HG02943 (cell line): Measurements from ENCODE around the gene GBA2.

Experiments used
- ATAC-seq: cut with Tn5 transposase; IDR thresholded peaks from one replicate; pipeline ENCODE4 v1.9.1; 2021; ENCODE audit warnings: mild to moderate bottlenecking, low read depth, moderate library complexity; ENCODE audit not compliant: unreplicated experiment

GBA2 gene

DNA sequence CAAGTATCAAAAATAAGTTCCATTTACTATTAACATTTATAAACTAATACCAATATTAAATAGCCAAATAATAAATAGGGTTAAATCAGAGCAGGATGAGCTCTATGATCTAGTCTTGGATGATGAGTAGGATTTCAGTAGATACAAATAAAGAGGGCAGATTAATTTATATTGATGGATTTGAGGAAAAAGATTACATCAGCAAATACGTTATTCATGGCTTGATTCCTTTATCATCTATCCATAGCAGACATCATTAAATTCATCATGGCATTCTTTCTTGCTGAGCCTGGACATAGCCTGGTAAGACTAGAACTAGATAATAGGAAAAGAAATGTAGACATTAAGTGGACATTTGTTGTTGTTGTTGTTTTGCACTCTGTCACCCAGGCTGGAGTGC, 18.4 kb upstream of the GBA2 start:
- no peak for ATAC-seq

DNA sequence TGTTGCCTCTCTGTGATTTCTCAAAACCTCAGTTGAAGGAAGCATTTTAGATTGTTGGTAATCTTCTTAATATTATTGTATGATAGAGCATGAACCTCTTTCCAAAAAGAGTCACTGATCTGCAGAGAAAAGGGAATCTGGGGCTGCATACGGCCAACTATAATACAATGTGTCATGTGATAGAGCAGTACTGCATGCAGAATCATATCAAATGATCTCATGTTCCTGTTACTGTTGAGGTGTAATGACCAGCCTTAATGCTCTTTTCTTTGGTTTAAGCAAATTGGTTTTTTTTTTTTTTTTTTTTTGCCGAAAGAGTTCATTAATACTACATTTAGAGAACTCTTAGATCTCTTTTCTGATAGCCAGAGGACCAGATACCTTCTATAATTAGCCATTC, 18.0 kb upstream of the GBA2 start:
- ATAC-seq, result no peak

DNA sequence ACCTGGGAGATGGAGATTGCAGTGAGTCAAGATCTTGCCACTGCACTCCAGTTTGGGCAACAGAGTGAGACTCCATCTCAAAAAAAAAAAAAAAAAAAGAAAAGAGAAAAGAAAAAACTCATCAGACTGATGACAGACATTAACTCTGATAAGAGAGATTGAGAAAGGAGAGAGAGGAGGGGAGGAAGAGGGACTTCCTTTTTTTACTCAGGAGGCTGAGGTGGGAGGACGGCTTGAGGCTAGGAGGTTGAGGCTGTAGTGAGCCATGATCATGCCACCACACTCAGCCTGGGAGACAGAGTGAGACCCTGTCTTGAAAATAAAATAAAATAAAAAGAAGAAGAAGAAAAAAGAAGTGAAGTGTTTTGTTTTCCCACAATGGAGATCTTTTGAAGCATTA, 14.8 kb upstream of the GBA2 start:
- no peak for ATAC-seq

DNA sequence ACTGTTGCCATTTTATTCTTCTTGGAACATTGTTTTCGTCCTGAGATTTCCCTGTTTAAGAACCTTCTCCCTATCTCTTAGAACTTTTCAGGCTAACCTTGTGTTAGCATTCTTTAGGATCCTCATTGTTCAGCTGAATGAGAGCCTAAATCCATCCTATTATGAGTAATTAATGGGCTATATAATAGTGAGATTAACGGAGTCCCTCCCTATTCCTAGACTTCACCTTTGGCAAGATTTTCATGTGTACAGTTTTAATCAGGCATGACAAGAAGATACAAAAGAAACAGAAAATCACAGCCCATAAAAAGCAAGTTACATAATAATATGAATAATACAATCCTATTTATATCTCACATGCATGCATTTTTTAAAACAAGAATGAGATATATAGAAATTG, 14.2 kb upstream of the GBA2 start:
- ATAC-seq, result no peak

DNA sequence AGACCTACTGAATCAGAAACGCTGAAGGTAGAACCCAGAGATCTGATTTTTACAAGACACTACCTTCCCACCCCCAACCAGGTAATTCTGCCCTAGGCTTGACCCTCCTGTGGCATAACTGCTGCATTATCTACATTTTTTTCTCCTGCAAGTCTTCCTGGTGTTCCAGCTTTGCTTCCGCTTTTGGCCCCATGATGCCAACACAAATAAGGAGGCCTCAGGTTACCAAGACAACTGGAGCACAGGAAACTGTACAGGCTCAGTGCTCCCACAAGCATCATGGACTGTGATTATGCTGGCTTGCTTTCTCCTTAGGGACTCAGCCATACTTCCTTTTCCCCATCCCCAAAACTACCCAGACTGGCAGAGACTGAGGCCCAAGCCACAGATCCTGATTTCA, 11.6 kb upstream of the GBA2 start:
- ATAC-seq, result no peak

DNA sequence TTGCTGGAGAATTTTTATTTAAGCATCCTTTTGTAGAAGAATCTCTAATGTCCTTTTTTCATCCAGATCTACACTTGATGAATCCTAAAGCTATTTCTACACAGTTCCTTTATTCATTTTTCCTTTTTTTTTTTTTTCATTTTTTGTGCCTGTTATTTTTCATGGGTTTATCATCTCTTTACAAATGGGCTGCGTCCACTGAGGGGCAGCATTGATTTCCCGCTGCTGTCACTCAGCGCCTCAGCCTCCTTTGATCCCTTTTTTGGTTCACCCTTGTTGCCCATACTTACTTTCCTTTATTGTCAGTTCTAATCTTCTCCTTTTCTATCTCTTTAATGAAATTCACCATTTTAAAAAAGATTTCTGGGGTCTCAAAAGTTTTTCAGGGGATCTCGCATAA, 10.8 kb upstream of the GBA2 start:
- no peak for ATAC-seq

DNA sequence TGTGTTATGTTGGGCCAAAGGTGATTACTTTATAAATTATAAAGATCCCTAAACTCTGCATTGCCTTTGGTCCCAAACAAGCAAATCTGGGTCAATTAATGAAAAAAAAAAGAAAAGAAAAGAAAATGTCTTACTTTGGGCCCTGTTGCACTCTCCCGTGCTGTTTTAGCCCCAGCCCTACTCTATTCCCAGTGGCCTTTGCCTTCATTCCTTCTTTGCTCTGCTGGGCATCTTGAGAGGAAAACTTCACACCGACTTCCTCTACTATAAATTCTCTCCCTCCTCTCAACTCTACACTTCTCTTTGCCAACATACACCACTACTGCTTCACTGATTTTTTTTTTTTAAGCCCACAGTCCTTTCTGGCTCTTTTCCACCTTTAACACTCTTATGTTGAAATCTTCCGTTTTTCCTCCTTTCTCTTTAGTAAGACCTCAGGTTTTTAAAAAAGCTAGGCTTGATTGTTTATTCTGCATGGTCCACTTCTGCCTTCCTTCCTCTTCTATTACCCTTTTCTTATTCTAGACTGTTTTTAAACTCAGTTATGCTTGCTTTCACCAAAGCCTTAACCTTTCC, 9.5 kb upstream of the GBA2 start:
- no peak for ATAC-seq

DNA sequence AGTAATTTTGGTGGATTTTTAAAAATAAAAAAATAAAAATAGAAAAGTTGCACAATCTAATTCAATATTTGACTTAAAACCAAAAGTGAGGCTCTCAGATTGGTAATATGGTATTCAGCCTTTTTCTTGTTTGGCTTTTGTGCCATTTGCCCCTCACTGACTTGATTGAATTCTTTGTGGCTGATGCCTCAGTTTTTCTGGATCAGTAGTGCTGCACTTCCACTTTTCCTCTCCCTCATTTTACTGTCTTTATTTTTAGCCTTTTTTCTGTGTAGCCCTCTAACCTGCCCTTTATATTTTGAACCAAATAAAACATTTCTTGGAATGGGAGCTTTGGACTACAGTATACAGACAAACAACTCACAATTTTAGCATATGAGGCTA, 8.9 kb upstream of the GBA2 start:
- no peak for ATAC-seq

DNA sequence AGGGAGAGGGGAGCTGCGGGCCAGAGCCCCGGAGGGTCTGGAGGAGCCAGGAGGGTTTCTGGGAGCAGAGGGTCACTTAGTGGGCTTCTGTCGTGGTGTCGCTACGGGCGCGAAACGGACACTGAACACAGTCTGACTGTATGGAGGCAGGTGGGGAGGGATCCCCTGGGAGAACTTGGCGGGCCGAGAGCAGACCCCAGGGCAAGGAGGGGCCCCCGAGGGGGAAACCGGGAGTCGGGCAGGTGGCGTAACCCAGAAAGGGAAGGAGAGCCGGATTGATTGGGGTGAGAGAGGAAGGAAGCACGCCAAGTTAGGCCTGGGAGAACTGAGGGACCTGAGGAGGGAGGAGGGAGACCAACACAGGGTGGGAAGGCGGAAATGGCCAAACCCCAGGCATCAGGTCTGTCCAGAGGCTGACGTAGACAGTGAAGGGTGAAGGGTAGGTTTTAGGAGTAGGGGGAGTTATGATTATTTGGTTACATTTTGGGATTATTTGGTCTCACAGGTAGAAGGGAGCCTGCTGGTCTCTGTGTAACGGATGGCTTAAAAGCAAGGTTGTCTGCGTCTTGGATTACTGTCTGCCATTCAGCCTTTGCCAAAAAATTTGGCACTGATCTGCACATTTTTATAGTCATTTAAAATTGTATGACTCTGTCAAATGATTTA, 8.3 kb upstream of the GBA2 start:
- peak; percentile 48 for ATAC-seq

DNA sequence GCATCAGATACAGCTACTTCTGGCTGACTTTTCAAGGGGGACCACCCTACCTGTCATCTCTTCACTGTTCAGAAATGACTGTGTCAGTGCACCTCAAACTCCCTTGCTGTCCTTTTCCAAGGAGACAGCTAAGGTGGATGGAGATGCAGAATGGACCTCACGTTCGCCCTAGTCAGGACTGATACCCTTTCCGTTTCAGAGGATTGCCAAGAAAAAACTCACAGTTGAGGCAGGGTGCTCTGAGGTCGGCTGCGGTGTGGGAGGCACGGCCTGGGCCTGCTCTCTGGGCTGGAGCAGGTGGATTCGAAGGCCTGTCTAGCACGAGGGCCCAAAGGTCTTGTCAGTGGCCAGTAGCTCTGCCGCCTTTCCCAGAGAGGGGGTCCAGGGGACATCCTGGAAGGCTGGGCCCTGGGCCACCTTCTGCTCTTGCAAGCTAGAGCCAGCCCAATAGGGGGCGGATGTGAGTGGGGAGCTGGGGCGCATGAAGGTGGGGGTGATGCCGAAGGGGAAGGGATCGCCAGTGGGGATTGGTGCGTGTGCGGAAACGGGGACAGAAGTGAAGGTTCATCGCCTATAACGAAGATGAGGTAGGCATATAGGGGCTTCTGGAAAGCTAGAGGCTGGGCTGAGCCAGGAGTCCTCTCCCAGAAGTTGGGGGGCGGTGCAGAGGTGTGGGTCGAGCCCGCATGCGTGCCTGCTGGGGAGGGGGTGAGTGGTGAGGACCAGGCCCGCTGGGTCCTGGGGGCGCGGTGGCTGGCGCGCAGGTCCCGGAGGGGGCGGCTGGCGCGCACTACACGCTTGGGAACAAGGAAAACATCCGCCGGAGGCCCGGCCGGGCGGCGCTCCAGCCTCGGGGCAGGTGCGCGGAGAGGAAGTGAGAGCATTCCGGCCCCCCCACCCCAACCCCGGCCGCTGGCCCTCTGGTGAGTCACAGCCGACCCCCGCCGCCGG, 7.5 kb upstream of the GBA2 start:
- peak; percentile 52 for ATAC-seq

DNA sequence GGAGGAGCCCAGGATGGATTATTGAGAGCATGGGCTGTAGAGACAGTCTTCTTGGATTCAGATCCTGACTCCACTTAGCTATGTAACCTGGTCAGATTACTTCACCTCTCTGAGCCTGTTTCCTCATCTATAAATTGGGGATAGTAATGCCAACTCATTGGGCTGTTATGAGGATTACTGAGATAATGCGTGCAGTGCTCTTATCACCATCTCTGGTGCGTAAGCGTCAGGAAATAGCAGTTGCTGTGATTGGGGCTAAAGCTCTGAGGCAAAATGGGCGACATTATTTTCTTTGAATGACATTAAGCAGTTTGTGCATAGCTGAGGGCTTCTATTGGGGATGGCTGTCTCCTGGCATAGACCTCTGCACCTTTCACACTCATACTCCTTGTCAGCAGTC, 6.0 kb upstream of the GBA2 start:
- no peak for ATAC-seq

DNA sequence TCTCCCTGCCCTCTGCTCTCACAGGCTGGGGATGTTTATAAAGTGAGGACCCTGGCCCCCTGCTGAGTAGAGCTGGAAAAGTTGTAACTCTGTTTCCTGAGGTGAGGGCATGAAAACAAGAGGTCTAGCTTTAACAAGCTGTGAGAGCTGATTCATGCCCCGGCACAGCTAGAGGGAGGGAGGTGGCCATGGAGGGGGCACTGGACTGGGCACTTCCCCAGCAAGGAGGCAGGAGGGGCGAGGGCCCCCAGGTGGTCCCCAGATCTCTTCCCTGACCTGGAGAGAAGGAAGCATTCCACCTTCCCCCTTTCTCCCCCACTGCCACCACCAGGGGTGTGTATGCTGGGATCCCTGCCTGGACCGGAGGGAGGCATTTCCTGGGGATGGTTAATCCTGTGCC, 5.2 kb upstream of the GBA2 start, which contains the start of gene MSMP:
Gene MSMP (minus strand): TSS at position 13 of the 400 bp plus-strand sequence. CDS start 147 bp downstream, outside the sequence.
- no peak for ATAC-seq

DNA sequence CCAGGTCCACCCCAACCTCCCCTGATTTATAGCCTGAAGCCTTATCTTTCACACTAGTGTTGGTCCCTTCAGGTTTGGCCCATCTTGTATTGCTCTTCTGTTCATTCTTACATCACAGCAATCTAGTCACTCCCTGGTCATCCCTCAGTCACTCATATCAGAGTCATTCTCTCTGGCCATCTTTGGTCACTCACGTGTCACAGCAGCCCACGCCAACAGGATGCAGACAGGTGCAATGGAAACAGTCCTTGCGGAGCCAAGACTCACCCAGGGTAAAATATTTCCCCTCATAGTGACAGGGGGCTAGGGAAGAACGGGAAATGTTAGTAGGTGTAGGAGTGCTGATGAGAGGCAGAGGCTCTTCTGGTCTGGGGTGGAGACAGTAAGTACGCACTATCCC, 4.4 kb upstream of the GBA2 start:
- ATAC-seq, result no peak

DNA sequence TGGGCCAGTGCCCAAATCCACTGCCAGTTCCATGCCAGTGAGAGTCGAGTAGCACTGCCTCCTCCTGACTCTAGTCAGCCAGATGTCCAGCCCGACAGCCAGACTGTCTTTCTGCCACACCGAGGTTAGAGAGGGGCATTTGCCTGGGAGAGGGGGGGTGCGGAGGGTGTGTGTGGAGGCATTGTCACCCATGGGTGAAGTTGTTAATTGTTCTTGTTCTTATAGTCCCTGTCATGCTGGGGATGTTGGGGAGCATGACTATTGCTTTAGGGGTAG, 1.2 kb upstream of the GBA2 start:
- ATAC-seq, result no peak

DNA sequence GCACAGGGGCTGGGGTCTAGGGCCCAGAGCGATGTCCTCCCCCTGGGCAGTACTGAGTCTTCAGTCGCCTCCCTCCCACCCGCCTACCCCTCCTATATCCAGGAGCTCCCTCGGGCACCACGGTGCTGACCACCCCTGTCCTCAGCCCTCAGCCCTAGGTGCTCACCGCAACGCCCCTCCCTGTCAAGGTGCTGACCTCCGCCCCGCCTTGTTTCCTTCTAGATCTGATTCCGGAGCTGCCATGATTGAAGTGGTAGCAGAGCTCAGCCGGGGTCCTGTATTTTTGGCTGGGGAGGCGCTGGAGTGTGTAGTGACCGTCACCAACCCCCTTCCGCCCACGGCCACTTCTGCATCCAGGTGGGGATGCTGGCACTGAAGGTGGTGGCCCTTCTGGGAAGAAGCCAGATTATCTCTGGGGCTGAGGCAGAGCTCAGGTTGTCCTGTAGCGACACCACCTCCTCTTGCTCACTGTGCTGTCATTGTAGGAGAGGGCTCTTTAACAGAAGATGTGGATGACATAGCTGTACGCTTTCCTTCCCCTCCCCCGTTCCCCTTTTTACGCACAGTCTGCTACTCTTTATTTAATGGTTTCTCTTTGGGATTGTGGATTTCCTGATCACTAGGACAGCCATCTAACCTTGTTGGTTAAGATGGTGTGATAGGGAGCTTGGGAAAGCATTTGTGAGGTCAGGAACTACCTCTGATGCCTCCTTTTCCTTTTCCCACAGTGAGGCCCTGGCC, 657 bp upstream of the GBA2 start:
- peak; percentile 36 for ATAC-seq

DNA sequence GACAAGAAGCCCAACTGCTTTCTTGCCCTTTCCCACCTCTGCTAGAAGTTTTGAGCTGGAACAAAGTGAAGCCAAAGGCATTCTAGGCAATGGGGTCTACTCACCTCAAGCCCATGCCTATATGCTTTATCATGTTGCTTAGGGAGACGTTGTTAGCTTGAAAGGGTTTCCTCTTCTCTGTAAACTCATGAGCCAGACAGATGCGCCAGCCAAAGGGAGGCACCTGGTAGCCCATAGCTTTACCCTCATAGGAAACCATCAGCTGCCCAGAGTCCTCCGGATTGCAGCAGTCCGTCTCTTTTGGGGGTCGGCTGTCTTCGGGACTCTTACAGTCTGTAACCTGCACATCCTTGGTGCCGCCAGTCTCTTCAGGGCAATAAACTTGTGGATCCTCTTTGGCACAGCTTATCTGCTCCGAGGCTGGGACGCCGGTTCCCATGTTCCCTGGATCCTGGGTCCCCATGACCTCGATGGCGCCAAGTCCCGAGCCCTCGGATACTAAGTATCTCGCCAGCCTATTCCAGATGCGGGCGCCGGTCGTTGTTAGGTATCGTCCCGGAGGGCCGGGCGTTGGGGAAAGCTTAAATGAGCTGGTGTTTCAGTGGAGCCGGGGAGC, 678 bp downstream of the GBA2 start:
- ATAC-seq, result no peak

DNA sequence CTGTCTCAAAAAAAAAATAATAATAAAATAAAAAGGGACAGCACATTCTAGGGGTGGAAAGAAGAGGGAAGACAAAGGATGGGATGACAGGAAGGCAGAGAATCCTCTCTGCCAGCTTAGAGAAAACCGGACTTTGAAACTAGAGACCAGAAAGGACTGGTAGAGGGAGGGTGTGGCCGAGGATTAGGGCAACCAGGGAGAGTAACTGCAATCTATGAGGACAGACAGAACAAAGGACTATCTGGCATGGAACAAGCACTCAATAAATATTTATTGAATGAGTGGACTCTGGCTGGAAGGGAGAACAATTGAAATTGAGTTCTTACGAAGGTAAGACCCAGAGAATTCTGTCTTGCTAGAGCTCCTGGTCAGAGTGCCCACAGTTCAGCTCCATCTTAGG, 2.4 kb downstream of the GBA2 start:
- no peak for ATAC-seq

DNA sequence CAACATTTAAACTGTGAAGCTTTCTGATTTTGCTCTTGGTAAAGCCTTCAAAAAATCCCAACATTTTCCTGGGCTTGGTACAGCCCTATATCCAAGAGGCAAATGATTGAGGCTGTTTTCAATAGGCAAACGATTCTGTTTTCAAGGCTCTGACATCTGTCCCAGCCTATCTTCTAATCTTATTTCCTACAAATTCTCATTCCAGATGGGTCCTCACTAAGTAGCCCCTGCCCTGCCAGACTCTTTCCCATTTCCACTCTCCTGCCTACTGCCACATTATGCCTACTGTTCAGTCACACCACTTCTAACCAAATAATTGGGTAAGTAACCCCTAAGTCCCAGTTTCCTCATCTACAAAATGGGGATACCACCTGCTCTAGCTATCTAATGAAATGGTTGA, 3.5 kb downstream of the GBA2 start:
- no peak for ATAC-seq

DNA sequence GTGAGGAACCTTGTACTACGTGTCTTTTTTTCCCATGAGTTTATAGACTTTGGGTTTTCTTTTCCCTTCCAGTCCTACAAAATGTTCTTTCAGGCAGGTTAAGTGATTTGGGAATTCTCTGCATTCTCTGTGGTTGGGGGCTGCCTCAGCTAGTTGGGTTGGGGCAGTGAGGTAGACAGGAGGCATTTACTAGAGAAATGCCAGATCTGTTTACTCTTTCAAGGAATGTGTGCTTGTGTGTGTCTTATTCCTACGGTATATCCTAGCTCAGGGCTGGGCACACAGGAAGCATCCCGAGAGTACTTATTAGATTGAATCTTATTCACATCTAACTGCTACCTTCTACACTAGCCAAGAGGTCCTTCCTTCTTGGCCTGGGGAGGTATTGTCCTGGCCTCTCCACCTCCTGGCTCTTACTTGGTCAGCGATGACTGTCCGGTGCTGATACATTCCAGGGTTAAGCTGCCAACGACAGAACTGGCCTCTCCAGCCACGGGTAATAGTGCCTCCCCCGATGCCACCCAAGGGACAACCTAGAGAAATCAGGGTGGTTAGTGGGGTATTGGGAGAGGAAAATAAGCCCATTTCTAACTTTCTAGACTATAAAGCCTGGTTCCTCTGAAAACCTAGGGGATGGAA, 5.0 kb downstream of the GBA2 start:
- no peak for ATAC-seq

DNA sequence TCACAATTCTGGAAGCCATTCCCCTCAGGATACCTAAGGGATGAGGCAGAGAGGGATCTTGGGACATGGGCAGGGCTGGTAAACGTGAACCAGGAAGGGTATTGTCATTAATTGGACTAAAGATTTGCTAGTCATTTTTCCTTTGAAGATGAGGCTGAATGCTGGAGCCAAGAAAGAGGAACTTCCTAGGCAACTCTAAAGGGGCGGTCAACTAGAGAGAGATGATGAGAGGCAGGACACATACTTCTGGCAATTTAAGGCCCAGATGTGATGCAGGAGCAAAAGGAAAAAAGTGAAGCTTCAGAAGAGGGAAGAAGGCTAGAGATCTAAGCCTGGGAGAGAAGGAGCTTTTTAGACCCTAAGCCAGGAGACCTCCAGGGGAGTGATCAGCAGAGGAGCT, 5.6 kb downstream of the GBA2 start:
- no peak for ATAC-seq
